GM18520 (cell line): Measurements from ENCODE around the gene AGAP9.
"Not testable (repeated sequence)": the region's sequence is repeated elsewhere in the genome, so short reads cannot be mapped to it uniquely, and the experiment has no call there.

ENCODE experiments used
- ATAC-seq: cut with Tn5 transposase; IDR thresholded peaks from one replicate; pipeline ENCODE4 v1.9.1; 2021; ENCODE audit not compliant: unreplicated experiment

Gene AGAP9

DNA sequence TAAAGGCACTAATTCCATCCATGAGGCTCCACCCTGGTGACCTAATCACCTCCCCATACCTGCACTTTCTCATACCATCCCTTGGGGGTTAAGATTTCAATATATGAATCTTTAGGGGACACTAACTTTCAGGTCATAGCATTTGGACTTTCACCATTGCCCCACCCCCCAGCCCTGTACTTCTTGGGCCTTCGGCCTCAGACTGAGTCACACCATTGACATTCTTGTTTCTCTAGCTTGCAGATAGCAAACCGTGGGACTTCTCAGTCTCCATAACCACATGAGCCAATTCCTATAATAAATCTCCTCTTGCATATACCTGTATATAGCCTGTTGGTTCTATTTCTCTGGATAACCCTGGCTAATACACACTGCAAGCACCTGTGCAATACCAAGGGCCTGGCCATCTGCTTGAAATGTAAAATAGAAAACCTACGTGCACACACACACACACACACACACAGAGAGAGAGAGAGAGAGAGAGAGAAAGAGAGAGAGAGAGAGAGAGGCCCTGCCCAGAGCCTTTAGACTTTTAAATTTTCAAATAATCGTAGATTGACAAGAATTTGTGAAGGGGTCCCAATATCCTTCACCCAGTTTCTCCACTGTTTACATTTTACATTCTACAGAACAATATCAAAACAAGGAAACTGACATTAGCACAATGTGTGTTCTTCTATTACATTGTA lies 64.8 kb downstream of the AGAP9 start:
- no peak for ATAC-seq

DNA sequence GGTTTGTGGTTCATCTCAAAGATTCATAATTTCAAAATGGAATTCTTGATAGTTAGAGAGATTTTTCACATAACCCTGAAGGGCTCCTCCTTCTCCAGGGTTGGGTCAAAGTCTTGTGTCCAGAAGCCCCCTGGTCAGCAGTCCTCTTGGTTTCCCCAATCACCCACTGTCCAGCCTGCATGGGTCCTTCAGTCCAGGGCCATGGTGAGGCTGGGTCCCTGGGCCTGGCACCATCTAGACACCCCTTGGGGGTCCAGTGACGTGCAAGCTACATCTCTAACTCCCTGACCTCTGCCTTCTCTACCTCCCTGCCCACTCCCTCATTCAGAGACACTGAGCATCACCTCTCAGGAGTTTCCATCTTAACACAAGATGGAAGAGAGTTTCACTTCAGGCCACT lies 65.6 kb downstream of the AGAP9 start:
- no peak for ATAC-seq

DNA sequence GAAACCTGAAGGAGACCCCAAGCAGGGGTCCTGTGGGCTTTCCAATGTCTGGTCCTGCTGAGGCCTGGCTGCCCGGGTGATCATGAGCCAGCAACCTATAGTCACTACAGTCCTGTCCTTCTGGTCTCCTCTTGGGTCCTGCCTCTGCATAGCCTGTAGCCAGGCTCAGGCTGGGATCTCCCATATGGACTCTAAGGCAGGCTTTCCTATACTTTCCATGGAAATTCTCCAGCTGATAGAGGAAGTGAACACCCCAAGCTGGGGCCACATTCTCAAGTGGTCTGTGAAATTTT lies 66.0 kb downstream of the AGAP9 start:
- no peak for ATAC-seq

DNA sequence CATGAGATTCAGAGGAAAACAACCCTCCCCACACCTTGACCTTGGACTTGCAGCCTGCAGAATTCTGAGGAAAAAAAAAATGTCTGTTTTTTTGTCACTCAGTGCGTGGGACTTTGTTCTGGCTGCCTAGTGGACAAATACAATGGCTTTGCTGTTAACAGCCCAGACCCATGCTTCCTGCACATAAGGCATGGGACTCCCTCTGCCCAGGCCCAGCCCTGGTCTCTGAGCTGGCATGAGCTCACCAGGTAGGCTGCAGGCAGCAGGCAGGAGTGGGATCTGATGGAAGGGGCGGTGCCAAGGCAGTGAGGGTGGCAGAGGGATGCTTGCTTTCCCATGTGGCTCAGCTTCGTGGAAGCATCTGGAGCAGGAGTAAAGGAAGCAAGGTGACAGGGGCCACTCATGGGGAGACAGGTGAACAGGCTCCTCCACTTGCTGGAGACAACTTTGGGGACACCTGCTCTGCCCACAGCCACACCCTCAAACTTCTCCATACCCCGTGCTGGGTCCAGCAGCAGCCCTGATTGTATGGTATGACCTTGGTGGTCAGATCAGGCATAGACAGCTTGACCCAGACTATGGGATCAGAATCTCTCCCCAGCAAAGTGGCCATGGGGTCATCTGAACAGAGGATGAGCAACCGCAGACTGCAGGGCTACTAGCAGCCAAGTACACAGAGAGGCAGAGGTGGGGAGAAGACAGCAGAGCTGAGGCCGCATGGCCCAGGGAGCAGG lies 66.5 kb downstream of the AGAP9 start:
- no peak for ATAC-seq

DNA sequence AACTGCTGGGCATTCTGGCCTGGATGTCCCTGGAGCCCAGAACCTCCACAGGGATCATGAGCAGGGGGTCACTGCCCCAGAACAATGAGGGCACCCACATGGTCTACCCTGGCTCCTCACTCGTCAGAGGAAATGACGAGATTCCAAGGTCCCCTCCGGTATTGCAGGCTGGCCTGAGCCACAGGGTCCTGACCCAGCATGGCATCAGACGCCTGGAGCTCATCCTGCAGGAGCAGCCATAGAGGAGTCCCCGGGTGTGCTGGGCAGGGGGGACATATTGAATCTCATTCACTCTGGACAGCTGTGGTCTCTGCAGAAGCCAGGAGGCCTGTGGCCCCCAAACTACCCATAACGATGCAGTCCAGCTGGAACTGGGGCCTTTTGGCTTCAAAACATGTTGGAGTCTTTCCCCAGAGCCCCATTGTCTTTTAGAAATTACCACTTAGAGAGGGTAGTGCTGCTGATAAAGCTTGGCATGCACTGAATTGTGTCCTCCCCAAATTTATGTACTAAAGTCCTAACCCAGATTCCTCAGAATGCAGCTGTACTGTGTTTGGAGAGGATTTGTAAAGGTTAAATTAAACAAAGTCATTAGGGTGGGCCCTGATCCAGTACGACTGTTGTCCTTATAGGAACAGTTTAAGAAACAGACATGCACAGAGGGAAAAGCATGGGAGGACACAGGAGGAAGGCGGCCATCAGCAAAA lies 67.2 kb downstream of the AGAP9 start:
- no peak for ATAC-seq

DNA sequence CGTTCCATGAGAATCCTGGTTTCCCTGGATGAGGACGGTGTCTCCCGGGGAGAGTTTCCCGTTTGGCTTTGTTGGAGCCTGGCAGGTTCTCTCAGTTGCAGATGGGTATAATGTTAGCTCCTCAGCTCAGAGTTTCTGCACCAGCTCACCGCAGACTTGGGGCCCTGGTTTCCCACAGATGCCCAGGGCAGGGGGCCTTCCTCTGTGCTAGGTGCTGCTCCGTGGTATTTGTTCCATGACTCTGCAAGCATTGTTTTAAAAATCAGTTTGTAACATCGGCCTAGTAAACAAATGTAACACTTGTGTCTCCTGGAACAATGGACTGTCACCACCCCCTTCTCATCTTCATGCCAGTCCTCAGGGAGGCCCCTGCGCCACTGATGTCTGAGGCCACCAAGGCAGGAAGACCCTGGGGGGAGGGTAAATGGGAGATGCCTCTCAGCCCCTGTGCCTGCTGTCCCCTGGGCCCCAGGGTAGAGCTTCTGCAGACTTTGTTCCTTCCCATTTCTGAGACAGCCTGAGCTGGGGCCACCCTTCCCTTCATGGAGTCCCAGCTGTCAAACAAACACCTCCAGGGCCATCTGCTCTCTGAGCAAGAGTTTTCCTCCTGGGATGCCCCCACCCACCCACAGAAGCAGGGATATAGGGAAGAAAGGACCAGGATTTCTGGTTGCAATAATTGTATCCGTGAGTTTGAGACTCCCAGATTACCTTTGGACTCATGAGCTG lies 67.9 kb downstream of the AGAP9 start:
- not testable (repeated sequence) for ATAC-seq

DNA sequence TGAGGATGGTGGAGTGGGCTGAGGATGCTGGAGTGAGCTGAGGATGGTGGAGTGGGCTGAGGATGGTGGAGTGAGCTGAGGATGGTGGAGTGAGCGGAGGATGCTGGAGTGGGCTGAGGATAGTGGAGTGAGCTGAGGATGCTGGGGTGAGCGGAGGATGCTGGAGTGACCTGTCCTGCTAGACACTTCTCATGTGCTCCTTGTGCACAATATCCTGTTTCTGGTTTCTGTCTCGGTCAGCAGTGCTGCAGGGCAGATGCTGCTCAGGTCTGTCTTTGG lies 68.7 kb downstream of the AGAP9 start:
- no peak for ATAC-seq

DNA sequence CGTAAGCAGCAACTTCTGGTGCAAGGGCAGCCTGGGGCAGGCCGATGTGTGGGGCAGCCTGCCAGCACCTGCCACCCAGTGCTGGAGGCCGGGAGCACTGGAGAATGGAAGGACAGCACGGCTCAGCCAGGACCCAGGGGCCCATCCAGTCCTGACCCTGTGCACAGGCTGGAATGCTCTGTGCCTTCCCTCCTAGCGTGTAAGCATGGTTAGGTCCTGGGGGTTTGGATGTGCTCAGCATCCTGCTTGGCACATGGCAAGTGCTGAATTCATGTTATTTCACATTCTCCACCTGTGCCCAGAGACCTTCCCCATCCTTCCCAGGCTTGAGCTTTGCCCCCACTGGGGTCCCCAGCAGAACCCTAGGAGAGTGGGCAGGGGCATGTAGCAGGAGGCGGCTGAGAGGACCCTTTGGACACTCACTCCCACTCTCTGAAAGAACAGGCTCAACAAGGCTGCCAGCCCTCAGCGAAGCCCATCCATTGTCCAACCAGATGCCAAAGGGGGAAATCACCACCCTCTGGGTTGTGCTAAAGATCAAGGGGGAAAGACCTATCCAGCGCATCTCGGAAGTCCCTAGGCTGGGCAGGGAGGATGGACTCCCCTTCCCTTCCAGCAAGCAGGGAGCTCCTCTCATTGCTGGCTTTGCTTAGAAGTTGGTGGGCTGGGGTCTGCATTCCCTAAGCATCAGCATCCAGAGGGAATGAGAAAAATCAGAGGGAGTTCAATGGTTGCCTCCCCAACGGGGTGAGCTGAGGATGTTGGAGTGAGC lies 69.2 kb downstream of the AGAP9 start:
- ATAC-seq = no peak

DNA sequence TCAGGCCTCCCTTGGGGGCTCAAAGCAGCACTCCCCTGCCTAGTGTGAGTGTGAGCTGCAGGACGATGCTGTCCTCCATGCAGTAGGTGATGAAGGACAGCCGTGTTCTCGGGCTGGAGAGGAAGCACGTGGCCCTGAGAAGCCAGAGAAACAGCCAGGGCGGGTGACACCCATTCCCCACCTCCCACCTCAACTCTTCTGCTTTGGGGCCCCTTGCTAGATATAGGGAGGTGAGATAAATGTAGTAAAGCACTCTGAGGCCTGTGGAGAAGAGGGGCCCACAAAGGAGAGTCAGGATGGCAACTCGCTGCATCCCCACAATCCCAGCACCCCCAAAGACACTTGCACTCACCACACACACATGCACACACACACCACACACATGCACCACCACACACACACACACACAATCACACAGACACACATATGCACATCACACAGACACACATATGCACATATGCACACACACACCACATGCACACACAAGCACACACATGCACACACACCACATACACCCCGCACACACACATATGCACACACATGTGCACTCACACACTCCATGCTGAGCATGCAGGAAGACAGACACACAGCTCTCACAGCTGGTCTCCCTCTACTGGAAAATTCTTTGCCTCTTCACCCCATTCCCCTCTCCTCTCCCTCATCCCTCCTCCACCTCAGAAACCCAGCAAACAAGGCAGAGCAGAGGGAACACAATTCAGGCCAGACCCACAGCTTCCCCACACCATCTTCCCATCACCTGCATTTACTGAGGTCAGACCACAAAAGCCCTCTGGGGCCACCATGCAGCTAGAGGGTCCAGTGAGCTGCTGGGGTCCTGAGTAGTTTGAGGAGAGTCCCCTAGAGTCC lies 70.1 kb downstream of the AGAP9 start:
- no peak for ATAC-seq

DNA sequence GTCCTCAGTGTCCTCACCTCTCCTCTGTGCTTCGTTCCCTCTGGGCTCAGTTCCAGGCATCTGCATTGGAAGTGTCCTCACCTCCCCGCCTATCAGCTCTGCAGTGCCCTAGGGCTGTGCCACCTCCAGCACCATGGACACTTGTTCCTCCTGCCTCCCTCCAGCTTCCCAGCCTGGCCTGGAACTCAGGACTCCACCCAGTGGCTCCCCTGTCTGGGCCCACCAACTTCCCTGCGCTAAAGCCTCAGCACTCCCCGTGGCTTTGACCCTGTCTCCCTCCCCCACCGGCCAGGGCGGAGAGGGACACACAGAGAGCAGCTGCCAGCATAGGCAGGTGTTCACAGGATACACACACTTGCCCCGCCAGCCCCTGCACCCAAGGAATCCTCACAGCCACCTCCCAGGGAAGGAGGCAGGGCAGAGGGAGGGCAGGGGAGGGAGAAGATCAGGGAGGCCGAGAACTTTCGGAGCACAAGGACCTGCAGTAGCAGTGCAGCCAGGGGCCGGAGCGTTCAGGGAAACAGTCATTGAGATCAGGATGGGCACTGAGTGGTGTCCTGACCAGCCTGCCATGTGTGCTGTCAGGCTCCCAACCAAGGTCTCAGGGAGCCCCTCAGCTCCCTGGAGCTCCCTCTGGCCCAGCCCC lies 70.8 kb downstream of the AGAP9 start:
- no peak for ATAC-seq

DNA sequence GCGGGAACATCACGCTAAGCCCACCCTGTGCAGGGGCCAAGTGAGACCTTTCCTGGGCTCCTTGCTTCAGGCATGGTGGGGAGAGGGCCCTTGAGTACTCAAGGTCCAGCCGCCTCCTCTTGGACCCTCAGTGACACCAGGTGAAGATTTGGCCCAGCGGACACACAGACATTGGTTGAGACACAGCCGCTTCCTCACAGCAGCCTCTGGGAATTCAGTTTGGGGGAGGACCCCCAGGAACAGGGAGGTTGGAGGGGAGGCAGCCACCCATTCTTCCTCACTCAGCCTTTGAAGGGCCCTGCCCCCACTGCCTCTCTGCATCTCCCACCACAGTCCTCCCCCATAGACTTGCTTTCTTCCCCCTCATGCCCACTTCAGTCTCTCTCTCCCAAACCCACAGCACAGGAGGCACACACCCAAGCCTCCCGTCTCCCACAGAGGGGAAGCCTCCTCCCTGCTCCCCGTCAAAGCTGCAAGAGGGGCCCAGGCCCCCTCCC lies 71.4 kb downstream of the AGAP9 start:
- ATAC-seq = no peak
